Hypothalamus (tissue), 51 donors: ENCODE measurements around the gene U2SURP.
A peak's percentile ranks its signal among the peaks of the same experiment; 100 is the strongest.
"Not testable (repeated sequence)": the region's sequence is repeated elsewhere in the genome, so short reads cannot be mapped to it uniquely, and the experiment has no call there.

Source experiments
- DNase-seq, 51 donors: peaks; one replicate each; lab custom pipeline; 2025; lab: John Stamatoyannopoulos, UW

U2SURP gene

GRCh38 chr3:143002727-143003126 lies 1.4 kb downstream of the U2SURP start:
- DNase-seq, result no peak

DNA sequence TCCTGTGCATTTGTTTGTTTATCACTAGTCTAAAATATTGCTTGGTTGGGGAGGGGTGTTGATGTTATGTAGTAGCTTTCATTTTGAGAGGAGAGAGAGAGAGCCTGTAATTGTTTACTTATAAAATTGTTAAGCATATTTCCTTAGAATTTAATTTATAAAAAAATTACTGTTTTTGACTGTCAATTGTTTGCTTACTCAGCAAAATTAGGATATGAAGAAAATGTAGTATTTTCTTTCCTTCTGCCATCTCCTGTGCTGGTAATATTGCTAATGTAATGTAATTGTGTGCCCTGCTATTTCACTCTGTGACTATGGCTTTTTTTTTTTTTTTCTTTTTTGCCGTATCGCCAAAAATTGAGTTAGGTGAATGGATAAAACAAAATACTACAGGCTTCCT lies 3.5 kb downstream of the U2SURP start:
- DNase-seq, result no peak

GRCh38 chr3:143010024-143010423 lies 8.7 kb downstream of the U2SURP start:
- no peak for DNase-seq

DNA sequence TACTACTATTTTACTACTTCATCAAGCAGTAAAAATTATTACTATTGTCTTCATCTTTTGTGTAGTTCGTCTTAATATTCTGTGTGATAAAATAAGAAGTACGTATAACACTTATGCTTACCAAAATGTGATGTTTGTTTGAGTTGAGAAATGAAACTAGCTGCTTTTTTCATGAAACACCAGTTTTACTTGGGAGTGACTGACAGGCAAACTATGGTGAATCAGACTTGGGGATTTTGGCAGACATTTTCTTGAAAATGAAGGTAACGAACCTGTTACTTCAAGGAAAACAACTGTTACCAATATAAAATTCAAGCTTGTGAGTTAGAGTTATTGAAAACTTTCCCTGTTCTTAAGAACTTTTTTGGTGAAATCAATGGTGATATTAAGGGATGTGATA lies 10.3 kb downstream of the U2SURP start:
- no peak for DNase-seq

DNA sequence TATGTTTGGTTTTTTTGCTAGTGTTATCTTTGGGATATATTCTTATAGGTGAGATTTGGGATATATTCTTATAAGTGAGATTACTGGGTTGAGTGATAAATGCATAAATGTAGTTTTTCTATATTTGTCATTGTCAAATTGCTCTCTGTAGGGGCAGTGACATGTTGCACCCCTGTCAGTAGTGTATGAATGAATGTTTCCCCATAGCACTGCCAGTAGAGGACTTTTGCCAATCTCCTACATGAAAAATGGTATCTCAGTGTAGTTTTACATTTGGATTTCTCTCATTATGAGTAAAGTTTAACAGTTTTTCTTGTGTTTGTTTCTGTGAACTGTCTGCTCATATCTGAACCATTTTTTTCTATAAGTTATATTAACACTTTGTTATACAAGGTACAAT lies 13.6 kb downstream of the U2SURP start:
- no peak for DNase-seq

GRCh38 chr3:143016321-143016972 lies 15.1 kb downstream of the U2SURP start:
- DNase-seq, result no peak

DNA sequence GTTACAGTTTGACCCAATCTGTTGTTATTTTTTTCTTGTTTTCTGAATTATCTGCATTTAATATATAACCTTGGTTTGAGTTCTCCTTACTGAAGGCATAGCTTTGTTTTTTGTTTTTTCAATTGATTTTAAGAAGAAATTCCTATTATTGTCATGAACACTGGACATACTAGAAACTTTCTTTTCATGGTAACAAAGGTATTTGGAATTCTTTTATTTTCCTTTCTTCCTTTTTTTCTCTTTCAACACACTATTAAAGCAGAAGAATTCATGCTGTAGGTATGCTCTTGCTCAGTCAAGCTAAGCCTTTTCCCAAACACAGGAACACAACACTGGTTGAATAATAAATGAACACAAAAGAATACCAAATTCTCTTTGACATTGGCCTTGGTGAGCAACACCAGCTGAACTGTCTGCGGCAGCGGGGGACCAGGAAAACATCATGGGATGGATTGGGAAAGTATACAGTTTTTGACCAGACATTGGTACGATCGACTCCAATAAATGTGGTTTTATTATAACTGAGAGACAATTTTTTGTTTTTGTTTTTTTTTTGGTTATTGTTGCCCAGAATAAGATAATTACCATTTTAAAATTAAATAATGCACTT lies 23.1 kb downstream of the U2SURP start:
- peak in 1 of 51 donors; percentile 0 for DNase-seq

- no peak for DNase-seq
Measured at GRCh38 chr3:143031327-143031726, 30.0 kb downstream of the U2SURP start.

DNA sequence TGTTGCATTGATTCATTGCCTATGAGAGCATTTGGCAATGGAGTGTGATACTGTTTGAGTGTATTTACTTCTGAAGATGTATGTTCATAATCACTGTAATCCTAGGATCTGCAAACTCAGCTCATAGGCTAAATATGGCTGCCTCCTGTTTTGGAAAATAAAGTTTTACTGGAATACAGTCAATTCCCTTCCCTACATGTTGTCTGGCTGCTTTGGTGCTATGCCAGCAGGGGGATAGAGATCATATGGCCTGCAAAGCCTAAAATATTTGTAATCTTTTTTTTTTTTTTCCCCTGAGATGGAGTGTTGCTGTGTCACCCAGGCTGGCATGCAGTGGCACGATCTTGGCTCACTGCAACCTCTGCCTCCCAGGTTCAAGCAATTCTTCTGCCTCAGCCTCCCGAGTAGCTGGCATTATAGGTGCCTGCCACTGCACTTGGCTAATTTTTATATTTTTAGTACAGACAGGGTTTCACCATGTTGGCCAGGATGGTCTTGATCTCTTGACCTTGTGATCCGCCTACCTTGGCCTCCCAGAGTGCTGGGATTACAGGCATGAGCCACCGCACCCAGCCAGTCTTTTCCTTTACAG lies 30.5 kb downstream of the U2SURP start:
- DNase-seq, result not testable (repeated sequence)

GRCh38 chr3:143035466-143036211 lies 34.3 kb downstream of the U2SURP start:
- no peak for DNase-seq

DNA sequence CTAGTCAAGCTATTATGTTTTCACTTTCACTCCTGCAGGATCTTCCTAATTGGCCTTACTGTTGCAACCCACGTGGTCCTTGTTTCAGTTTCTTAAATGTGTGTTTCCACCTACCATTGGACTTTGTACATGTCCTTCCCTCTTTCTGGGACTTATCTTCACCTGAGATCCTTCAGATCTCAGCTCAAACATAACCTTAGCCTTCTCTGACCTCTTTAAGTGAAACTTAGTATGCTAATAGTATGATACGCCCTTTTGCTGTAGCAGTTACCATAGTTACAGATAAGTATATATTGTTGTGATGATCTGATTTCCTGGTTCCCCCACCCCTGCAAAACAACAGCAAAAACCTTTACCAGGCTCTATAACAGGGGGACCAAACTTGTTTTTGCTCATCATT lies 35.2 kb downstream of the U2SURP start:
- DNase-seq, result no peak

DNA sequence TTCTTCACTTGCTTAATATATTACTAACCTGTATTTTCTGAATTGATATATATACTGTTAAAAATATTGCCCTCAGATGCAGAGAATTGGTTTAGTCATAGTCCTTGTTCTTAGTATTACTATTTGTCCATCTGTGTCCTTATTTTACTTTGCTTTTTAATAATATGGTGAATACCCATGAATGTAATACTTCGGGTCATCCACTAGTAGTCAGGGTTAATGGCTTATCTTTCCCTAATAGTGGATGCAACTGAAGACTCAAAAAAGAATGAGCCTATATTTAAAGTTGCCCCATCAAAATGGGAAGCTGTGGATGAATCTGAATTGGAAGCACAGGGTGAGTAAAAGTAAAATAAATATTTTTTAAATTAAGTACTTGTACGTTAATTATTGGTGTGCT lies 36.5 kb downstream of the U2SURP start:
- no peak for DNase-seq

- DNase-seq, result no peak
Measured at GRCh38 chr3:143040261-143040879, 39.0 kb downstream of the U2SURP start.

GRCh38 chr3:143041903-143042302 lies 40.5 kb downstream of the U2SURP start:
- DNase-seq, result no peak

DNA sequence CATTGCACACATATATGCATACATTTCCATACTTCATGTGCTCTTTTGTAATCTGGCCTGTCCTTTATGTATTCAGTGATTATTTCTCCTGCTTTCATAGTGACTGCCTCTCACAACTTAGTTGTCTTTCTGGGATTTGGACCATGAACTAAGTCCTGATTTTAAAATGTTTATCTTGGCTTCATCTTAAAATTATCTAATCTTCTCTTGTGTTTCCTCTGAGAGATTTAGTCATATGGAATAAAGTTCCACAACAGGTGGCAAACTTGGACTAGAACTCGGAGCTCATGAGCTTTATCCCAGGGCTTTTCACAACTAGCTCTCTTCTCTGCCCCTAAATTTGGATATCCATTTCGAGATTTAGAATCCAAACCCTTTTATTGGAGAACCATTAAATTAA lies 44.3 kb downstream of the U2SURP start:
- DNase-seq, result no peak

DNA sequence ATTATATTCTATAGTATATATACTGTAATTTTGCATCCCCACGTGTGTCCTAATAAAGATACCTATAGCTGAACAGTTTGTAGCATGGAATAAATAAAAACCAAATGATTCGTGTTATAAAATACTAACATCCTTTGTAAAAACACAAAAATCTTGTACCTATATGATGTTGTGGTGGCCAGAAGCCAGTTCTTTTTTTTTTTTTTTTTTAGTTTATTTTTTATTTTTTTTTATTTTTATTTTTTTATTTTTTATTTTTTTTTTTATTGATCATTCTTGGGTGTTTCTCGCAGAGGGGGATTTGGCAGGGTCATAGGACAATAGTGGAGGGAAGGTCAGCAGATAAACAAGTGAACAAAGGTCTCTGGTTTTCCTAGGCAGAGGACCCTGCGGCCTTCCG lies 44.7 kb downstream of the U2SURP start:
- not testable (repeated sequence) for DNase-seq

- DNase-seq, result no peak
Measured at GRCh38 chr3:143054011-143054410, 52.6 kb downstream of the U2SURP start.

DNA sequence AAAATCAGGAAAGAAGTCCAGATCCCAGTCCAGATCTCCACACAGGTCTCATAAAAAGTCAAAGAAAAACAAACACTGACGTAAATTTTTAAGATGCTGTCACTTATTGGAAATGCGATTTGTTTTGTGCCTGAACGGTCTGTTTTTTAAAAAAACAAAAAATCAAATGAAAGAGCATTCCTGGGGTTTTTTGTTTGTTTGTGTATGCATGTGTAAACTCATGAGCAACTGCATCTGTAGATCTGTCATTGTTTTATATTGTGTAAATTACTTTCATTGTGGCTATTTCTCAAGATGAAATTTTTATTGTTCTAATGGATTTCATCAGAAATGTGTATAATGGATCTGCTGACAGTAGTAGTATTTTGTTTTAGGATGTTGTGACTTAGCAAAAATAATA lies 55.0 kb downstream of the U2SURP start:
- DNase-seq, result no peak

DNA sequence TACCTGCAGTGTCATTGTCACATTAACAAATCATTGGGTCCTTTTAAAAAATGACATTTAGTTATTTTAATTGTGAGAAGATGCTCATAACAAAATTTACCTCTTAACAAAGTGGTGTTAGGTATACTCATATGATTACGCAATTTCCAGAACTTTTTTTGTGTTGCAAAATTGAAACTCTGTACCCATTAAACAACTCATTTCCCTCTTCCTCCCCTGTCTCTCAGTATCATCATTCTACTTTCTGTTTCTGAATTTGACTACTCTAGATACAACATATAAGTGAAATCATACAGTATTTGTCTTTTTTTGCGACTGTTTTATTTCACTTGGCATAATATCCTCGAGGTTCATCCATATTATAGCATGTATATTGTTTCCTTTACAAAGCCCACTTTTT lies 59.5 kb downstream of the U2SURP start:
- DNase-seq, result no peak

GRCh38 chr3:143063018-143063417 lies 61.6 kb downstream of the U2SURP start:
- DNase-seq, result no peak

GRCh38 chr3:143064777-143065176 lies 63.4 kb downstream of the U2SURP start:
- no peak for DNase-seq
